Measurements from ENCODE around the gene RRP8. TPM values are rescaled to one million over a fixed set of nuclear protein-coding genes. Genes with fewer than 3 reads are reported as not detected.
A peak's percentile ranks its signal among the peaks of the same experiment; 100 is the strongest.

RRP8 gene
- total RNA-seq, 4 donors from 2014 or later: 13.9 to 34.1 (median 18.2) TPM

GRCh38 chr11:6620636-6621035 is 17.2 kb upstream of the RRP8 start:
- Histone ChIP-seq H3K36me3 (peaks cover 0 to 36% (median 0%) of the 10 kb centered on the region in 3 donors), H3K4me1 (peaks cover 0 to 26% (median 7%) of the 10 kb centered on the region in 4 donors), H3K4me3 (no peak overlapping the region), H3K27me3 (no peaks in the 10 kb centered on the region), H3K27ac (no peak overlapping the region), H3K9me3 (no peaks in the 10 kb centered on the region)
- WGBS, 2 donors: 91% methylated on average over 1 of the region's 1 CpG
- no peak for DNase-seq (ENCODE audit: low spot score in 2 of 2)
- TF ChIP-seq POLR2A (IDR thresholded peaks at IDR 0.05) (no peak), EP300 (IDR thresholded peaks at IDR 0.05) (no peak)
- TF ChIP-seq, protein P1, sequence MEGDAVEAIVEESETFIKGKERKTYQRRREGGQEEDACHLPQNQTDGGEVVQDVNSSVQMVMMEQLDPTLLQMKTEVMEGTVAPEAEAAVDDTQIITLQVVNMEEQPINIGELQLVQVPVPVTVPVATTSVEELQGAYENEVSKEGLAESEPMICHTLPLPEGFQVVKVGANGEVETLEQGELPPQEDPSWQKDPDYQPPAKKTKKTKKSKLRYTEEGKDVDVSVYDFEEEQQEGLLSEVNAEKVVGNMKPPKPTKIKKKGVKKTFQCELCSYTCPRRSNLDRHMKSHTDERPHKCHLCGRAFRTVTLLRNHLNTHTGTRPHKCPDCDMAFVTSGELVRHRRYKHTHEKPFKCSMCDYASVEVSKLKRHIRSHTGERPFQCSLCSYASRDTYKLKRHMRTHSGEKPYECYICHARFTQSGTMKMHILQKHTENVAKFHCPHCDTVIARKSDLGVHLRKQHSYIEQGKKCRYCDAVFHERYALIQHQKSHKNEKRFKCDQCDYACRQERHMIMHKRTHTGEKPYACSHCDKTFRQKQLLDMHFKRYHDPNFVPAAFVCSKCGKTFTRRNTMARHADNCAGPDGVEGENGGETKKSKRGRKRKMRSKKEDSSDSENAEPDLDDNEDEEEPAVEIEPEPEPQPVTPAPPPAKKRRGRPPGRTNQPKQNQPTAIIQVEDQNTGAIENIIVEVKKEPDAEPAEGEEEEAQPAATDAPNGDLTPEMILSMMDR (IDR thresholded peaks at IDR 0.05): no peak

GRCh38 chr11:6619004-6619745 is 15.8 kb upstream of the RRP8 start, which contains the start of gene TPP1:
TSS of gene TPP1 (minus strand) at chr11:6619422. CDS start at chr11:6619400, 22 bp downstream.
- TF ChIP-seq POLR2A (IDR thresholded peaks at IDR 0.05) (peak; percentile 85 to 93), EP300 (IDR thresholded peaks at IDR 0.05) (peak; percentile 72 to 98)
- TF ChIP-seq, protein P1 (IDR thresholded peaks at IDR 0.05): peak in 1 of 5 experiments; percentile 24
- H3K4me3 ChIP-seq: peak within 1 kb of the TSS; percentile 68 to 86 (median 75)
- peaks cover 0 to 26% (median 7%) of the 10 kb centered on the region in 4 donors for H3K4me1 ChIP-seq
- peak within 1 kb of the TSS; percentile 87 to 95 (median 92) for H3K27ac ChIP-seq
- H3K9me3 ChIP-seq: no peaks in the 10 kb centered on the region
- no peaks in the 10 kb centered on the region for H3K27me3 ChIP-seq
- peak; percentile 90 to 99 for DNase-seq (ENCODE audit: low spot score in 2 of 2)
- peaks cover 0 to 36% (median 9%) of the 10 kb centered on the region in 3 donors for H3K36me3 ChIP-seq
- WGBS, 2 donors: 0% methylated on average over 16 of the region's 16 CpGs

GRCh38 chr11:6618117-6619003 is 14.9 kb upstream of the RRP8 start:
- H3K9me3 ChIP-seq: no peaks in the 10 kb centered on the region
- TF ChIP-seq, protein P1 (IDR thresholded peaks at IDR 0.05): no peak
- TF ChIP-seq POLR2A (IDR thresholded peaks at IDR 0.05): no peak
- peak in 1 of 2 donors; percentile 33 for TF ChIP-seq EP300 (IDR thresholded peaks at IDR 0.05)
- WGBS, 2 donors: 11 to 14% methylated on average over 15 of the region's 15 CpGs
- peak overlapping the region; percentile 87 to 95 (median 92) for H3K27ac ChIP-seq
- peaks cover 0 to 35% (median 9%) of the 10 kb centered on the region in 3 donors for H3K36me3 ChIP-seq
- H3K27me3 ChIP-seq: no peaks in the 10 kb centered on the region
- peak overlapping the region; percentile 68 to 86 (median 75) for H3K4me3 ChIP-seq
- H3K4me1 ChIP-seq: peaks cover 0 to 28% (median 7%) of the 10 kb centered on the region in 4 donors
- peak in 1 of 2 donors; percentile 40 for DNase-seq (ENCODE audit: low spot score in 2 of 2)

DNA sequence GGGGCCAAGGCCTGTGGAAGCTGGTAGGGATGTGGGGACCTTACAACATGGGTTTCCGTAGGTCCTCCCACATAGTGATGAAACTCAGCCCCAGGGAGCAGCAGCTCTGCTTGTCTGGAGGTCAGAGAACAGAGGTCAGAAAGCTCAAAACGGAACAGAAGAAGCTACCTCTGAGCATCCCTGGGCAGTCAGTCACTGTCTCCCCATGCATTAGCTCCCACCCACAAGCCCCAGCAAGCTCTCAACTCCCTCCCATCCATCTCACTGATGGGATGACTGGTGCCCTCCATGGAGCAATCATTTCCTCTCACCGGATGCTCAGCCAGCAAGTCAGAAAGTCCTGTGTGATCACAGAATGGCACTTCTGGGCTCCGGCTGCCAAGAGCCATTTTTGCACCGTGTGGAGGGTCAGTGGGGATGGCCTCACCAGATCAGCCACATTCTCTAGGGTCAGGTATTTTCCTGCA is 13.9 kb upstream of the RRP8 start:
- TF ChIP-seq, protein P1 (IDR thresholded peaks at IDR 0.05): no peak
- no peak for TF ChIP-seq POLR2A (IDR thresholded peaks at IDR 0.05)
- TF ChIP-seq EP300 (IDR thresholded peaks at IDR 0.05): no peak
- H3K27me3 ChIP-seq: no peaks in the 10 kb centered on the region
- peaks cover 0 to 35% (median 9%) of the 10 kb centered on the region in 3 donors for H3K36me3 ChIP-seq
- peaks cover 0 to 37% (median 10%) of the 10 kb centered on the region in 4 donors for H3K4me1 ChIP-seq
- H3K27ac ChIP-seq: peak overlapping the region in 2 of 4 donors; percentile 93 to 95
- no peaks in the 10 kb centered on the region for H3K9me3 ChIP-seq
- DNase-seq (ENCODE audit: low spot score in 2 of 2): no peak
- H3K4me3 ChIP-seq: peak overlapping the region in 1 of 4 donors; percentile 86
- 76 to 83% methylated on average over 5 of the region's 5 CpGs for WGBS, 2 donors

Data from tibial nerve (tissue), 4 donors.